H1 (cell line): Measurements from ENCODE around the gene OR12D2. TPM values are rescaled to one million over a fixed set of nuclear protein-coding genes. Genes with fewer than 3 reads are reported as not detected.

Experiments used
- CBX8 ChIP-seq: fragments of 300-800, 300-1000 bp; sonication (generic); IDR thresholded peaks from 2 replicates; pipeline ENCODE4 v1.7.1; 2016; ENCODE audit warnings: low read depth, low read length, borderline replicate concordance
- EZH2 ChIP-seq: fragments of 200-600 bp; sonication (generic); IDR thresholded peaks from 2 replicates; pipeline ENCODE4 v1.7.1; 2012; ENCODE audit warnings: low read depth, mild to moderate bottlenecking, moderate library complexity, low read length, inconsistent platforms; ENCODE audit not compliant: severe bottlenecking
- GABPA ChIP-seq: IDR thresholded peaks from 2 replicates; pipeline ENCODE4 v1.6.1; 2011; ENCODE audit warnings: mild to moderate bottlenecking, low read length, moderate library complexity, borderline replicate concordance; ENCODE audit not compliant: insufficient read depth
- MAFK ChIP-seq: IDR thresholded peaks from 2 replicates; pipeline ENCODE4 v1.6.1; 2012; ENCODE audit warnings: low read depth, mild to moderate bottlenecking, improper control_type of control experiment, low read length
- NRF1 ChIP-seq: IDR thresholded peaks from 2 replicates; pipeline ENCODE4 v1.6.1; 2011; ENCODE audit warnings: mild to moderate bottlenecking, low read depth, low read length, improper control_type of control experiment
- SIRT6 ChIP-seq: IDR thresholded peaks from one replicate; pipeline ENCODE4 v1.7.1; 2012; ENCODE audit warnings: low read length, inconsistent platforms
- SIX5 ChIP-seq: IDR thresholded peaks from 2 replicates; pipeline ENCODE4 v1.6.1; 2011; ENCODE audit warnings: mild to moderate bottlenecking, low read depth, low read length
- TAF7 ChIP-seq: optimal IDR thresholded peaks from 2 replicates; pipeline ENCODE3; 2011; ENCODE audit warnings: low read depth, mild to moderate bottlenecking, inconsistent platforms, low read length, moderate library complexity, borderline replicate concordance
- YY1 ChIP-seq: IDR thresholded peaks from 2 replicates; pipeline ENCODE4 v1.6.1; 2011; ENCODE audit warnings: low read depth, mild to moderate bottlenecking, low read length
- polyA plus RNA-seq, 7 experiments: library from polyadenylated mRNA; depleted of rRNA in 3 of 7; stranded (reverse) in 5 of 7; unstranded in 2 of 7; fragments of >200 nt in 5 of 7; fragments of 200-250 nt in 2 of 7; gene quantifications; 1 replicate in 5 of 7; 2 replicates in 1 of 7; 4 replicates in 1 of 7; pipeline versions ENCODE4 v1.2.1 to v1.2.3, GENCODE V29; 2011 to 2013; ENCODE audit warnings: missing spikeins in 2 of 7, mixed read lengths in 2 of 7
- total RNA-seq: library from RNA; stranded (reverse); fragmentation: NEBNext Ultra II Directional; extraction: Animal tissue kit (Norgen Biotek cat#: 25700); gene quantifications from 2 replicates; pipeline ENCODE4 v1.2.1, GENCODE V29; 2021
- TF ChIP-seq, protein P1 (sequence below): IDR thresholded peaks from 2 replicates; pipeline ENCODE4 v1.6.1; 2012; ENCODE audit warnings: low read length, inconsistent platforms

The OR12D2 gene
- total and polyA plus RNA-seq, 2 of the 8 experiments (the other 6 are each of a cell fraction or from before 2014, with no cell fraction given): not detected

DNA sequence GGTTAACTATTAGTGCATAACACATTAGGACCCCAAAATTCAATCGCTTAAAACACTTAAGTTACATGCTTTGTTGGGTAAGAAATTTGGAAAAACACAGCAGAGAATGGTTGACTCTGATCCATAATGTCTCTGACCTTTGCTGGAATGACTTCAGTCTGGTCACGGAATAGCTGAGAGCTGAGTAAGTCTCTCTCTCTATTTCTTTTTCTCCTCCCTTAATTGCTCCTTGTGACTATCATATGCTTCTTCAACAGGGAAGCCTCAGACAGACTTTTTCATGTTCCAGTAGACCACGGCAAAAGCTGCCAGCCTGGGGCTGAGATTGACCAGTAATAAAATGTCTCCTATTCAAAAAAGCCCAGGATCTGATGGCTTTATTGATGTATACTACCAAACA lies 24.1 kb downstream of the OR12D2 start (continued):
- TF ChIP-seq, protein P1, sequence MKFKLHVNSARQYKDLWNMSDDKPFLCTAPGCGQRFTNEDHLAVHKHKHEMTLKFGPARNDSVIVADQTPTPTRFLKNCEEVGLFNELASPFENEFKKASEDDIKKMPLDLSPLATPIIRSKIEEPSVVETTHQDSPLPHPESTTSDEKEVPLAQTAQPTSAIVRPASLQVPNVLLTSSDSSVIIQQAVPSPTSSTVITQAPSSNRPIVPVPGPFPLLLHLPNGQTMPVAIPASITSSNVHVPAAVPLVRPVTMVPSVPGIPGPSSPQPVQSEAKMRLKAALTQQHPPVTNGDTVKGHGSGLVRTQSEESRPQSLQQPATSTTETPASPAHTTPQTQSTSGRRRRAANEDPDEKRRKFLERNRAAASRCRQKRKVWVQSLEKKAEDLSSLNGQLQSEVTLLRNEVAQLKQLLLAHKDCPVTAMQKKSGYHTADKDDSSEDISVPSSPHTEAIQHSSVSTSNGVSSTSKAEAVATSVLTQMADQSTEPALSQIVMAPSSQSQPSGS: no peak
- TF ChIP-seq YY1 (no peak), CBX8 (no peak), SIX5 (no peak), EZH2 (no peak), GABPA (no peak), NRF1 (no peak), TAF7 (no peak), MAFK (no peak), SIRT6 (no peak)
- TF ChIP-seq, all 59 proteins: peak for 0
